Lower leg skin (tissue), 3 donors: ENCODE measurements around the gene AUTS2.

Experiments used
- POLR2A ChIP-seq, 2 donors: fragments of 450-650 bp; IDR thresholded peaks; one replicate each; pipeline ENCODE4 v1.6.1; 2016 to 2017; ENCODE audit warnings: antibody characterized with exemption in 2 of 2, mild to moderate bottlenecking in 1 of 2, moderate library complexity in 1 of 2
- TF ChIP-seq, protein P1 (sequence below), 3 donors: fragments of 450-650 bp; IDR thresholded peaks; one replicate each; pipeline ENCODE4 v1.5.1; 2016; ENCODE audit warnings: antibody characterized with exemption in 3 of 3, mild to moderate bottlenecking in 3 of 3, moderate library complexity in 2 of 3

DNA sequence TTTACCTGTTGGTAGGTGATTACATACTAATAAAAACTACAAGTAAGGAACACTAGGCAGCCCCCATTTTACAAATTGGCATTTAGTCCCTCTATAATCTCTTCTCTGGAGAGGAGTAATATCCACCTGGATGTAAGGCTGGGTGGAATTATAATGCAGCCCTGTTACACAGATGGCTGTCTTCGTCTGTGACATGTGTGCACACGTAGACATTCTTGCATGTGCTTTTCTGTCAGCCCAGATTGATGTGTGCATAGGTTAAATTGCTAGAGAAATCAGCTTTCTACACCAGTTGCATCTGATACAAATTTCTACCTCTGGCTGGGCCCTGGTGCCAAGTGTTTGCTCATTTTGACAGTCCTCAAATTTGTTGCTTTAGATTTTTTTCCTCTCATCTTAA lies 715.9 kb downstream of the AUTS2 start:
- TF ChIP-seq, protein P1, sequence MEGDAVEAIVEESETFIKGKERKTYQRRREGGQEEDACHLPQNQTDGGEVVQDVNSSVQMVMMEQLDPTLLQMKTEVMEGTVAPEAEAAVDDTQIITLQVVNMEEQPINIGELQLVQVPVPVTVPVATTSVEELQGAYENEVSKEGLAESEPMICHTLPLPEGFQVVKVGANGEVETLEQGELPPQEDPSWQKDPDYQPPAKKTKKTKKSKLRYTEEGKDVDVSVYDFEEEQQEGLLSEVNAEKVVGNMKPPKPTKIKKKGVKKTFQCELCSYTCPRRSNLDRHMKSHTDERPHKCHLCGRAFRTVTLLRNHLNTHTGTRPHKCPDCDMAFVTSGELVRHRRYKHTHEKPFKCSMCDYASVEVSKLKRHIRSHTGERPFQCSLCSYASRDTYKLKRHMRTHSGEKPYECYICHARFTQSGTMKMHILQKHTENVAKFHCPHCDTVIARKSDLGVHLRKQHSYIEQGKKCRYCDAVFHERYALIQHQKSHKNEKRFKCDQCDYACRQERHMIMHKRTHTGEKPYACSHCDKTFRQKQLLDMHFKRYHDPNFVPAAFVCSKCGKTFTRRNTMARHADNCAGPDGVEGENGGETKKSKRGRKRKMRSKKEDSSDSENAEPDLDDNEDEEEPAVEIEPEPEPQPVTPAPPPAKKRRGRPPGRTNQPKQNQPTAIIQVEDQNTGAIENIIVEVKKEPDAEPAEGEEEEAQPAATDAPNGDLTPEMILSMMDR (IDR thresholded peaks at IDR 0.05): no peak
- TF ChIP-seq POLR2A (IDR thresholded peaks at IDR 0.05): no peak
